ENCODE measurements around the gene CARD8.

The CARD8 gene

DNA sequence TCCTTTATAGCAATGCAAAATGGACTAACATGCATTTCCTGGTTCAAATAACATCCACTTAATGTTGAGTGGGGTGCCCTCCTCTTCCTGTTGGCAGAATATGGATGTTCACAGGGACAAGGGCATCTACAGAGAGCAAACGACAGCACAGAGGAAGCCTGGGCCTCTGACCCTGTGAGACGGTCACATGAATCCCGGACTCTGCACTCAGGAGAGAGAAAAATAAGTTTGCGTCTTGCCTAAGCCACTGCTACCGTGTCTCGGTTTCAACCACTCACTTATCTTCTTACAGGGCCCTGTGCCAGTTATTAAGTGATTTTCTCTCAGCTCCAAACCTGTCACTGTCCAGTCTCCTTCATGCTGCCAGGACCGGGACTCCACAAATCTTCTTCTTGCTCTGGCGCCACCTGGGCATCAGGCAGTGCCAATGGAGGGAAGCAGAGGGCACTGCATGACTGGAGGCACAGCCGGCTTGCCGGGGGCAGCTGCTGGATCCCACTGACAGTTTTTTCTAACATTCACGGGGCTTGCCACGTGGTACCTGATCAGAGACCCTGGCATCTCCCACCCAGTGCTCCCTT, 97.4 kb downstream of the CARD8 start:
- Histone ChIP-seq H3K4me3 (ENCODE audit: low read depth, low read length) (no peak overlapping the region), H3K27me3 (ENCODE audit: control insufficient read depth, insufficient read depth, low read length) (no peaks in the 10 kb centered on the region), H3K4me2 (ENCODE audit: low read length) (no peak overlapping the region), H3K4me1 (no peaks in the 10 kb centered on the region), H3K79me2 (no peaks in the 10 kb centered on the region), H3K9ac (no peak overlapping the region), H3K9me3 (ENCODE audit: control insufficient read depth, low read length) (no peaks in the 10 kb centered on the region), H2AFZ (no peak overlapping the region), H3K36me3 (ENCODE audit: control insufficient read depth, insufficient read depth, low read length) (no peaks in the 10 kb centered on the region), H3K27ac (no peak overlapping the region)
- TF ChIP-seq, protein P1, sequence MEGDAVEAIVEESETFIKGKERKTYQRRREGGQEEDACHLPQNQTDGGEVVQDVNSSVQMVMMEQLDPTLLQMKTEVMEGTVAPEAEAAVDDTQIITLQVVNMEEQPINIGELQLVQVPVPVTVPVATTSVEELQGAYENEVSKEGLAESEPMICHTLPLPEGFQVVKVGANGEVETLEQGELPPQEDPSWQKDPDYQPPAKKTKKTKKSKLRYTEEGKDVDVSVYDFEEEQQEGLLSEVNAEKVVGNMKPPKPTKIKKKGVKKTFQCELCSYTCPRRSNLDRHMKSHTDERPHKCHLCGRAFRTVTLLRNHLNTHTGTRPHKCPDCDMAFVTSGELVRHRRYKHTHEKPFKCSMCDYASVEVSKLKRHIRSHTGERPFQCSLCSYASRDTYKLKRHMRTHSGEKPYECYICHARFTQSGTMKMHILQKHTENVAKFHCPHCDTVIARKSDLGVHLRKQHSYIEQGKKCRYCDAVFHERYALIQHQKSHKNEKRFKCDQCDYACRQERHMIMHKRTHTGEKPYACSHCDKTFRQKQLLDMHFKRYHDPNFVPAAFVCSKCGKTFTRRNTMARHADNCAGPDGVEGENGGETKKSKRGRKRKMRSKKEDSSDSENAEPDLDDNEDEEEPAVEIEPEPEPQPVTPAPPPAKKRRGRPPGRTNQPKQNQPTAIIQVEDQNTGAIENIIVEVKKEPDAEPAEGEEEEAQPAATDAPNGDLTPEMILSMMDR (IDR thresholded peaks at IDR 0.05) = no peak
